Keratinocyte (primary cell): ENCODE results near the gene GPR15. TPM values are rescaled to one million over a fixed set of nuclear protein-coding genes. Genes with fewer than 3 reads are reported as not detected.

Experiments
- DNase-seq: peaks from one replicate; pipeline ENCODE4 v3.0.0-alpha.2; 2011; ENCODE audit warnings: low read depth, missing footprints, low spot score
- FAIRE-seq: peaks from 2 replicates; lab custom pipeline; 2011; peaks lifted over from hg19 to GRCh38; lab: Jason Lieb, UNC
- H2AFZ ChIP-seq: 2 replicates; pipeline ENCODE4 v1.6.0; 2012; ENCODE audit warnings: low read length, control low read depth, inconsistent platforms; ENCODE audit not compliant: control insufficient read depth
- H3K27ac ChIP-seq: 2 replicates; pipeline ENCODE4 v1.5.1; 2011; ENCODE audit warnings: low read length; ENCODE audit not compliant: control insufficient read depth, insufficient read depth
- H3K27me3 ChIP-seq: 3 replicates; pipeline ENCODE4 v1.6.0; 2011; ENCODE audit warnings: low read length; ENCODE audit not compliant: control insufficient read depth, insufficient read depth; ENCODE audit errors: extremely low read depth
- H3K36me3 ChIP-seq, 2 experiments: 2 replicates in 1 of 2; 3 replicates in 1 of 2; pipeline ENCODE4 v1.5.1; 2011; ENCODE audit warnings: low read length in 2 of 2, mild to moderate bottlenecking in 1 of 2; ENCODE audit not compliant: control insufficient read depth in 2 of 2, insufficient read depth in 2 of 2; ENCODE audit errors: extremely low read depth in 1 of 2
- H3K4me1 ChIP-seq: 3 replicates; pipeline ENCODE4 v1.5.1; 2011; ENCODE audit warnings: low read length; ENCODE audit not compliant: control insufficient read depth, insufficient read depth; ENCODE audit errors: extremely low read depth
- H3K4me2 ChIP-seq: 3 replicates; pipeline ENCODE4 v1.6.0; 2011; ENCODE audit warnings: low read depth, low read length; ENCODE audit not compliant: control insufficient read depth, insufficient read depth; ENCODE audit errors: extremely low read depth
- H3K4me3 ChIP-seq, 3 experiments: fragments of 200-600 bp in 1 of 3; sonication (generic) in 1 of 3; 2 replicates in 2 of 3; 3 replicates in 1 of 3; pipeline ENCODE4 v1.5.1; 2011 to 2016; ENCODE audit warnings: low read length in 3 of 3, mild to moderate bottlenecking in 3 of 3, control low read depth in 2 of 3, inconsistent platforms in 1 of 3, low read depth in 1 of 3, mixed read lengths in 1 of 3, mixed run types in 1 of 3, moderate library complexity in 1 of 3; ENCODE audit not compliant: control insufficient read depth in 2 of 3, insufficient read depth in 2 of 3; ENCODE audit errors: extremely low read depth in 1 of 3
- H3K79me2 ChIP-seq: 2 replicates; pipeline ENCODE4 v1.6.0; 2012; ENCODE audit warnings: low read length; ENCODE audit not compliant: control insufficient read depth, insufficient read depth
- H3K9ac ChIP-seq: 3 replicates; pipeline ENCODE4 v1.6.0; 2011; ENCODE audit warnings: low read length; ENCODE audit not compliant: control insufficient read depth, insufficient read depth; ENCODE audit errors: extremely low read depth
- H3K9me1 ChIP-seq: 3 replicates; pipeline ENCODE4 v1.6.0; 2011; ENCODE audit warnings: low read length; ENCODE audit not compliant: control insufficient read depth, insufficient read depth; ENCODE audit errors: extremely low read depth
- H3K9me3 ChIP-seq: 2 replicates; pipeline ENCODE4 v1.5.1; 2012; ENCODE audit warnings: low read depth, low read length; ENCODE audit not compliant: control insufficient read depth
- H4K20me1 ChIP-seq: 3 replicates; pipeline ENCODE4 v1.6.0; 2011; ENCODE audit warnings: low read length; ENCODE audit not compliant: control insufficient read depth, insufficient read depth; ENCODE audit errors: extremely low read depth
- CTCF ChIP-seq, 3 experiments: IDR thresholded peaks in 1 of 3; conservative IDR thresholded peaks in 1 of 3; optimal IDR thresholded peaks in 1 of 3; 2 replicates in 2 of 3; 3 replicates in 1 of 3; pipeline versions ENCODE3 to v1.5.1; 2011; ENCODE audit warnings: low read length in 3 of 3, mild to moderate bottlenecking in 3 of 3, moderate library complexity in 2 of 3, control low read depth in 1 of 3, inconsistent platforms in 1 of 3; ENCODE audit not compliant: insufficient read depth in 2 of 3; ENCODE audit errors: extremely low read depth in 1 of 3
- EZH2 ChIP-seq: IDR thresholded peaks from one replicate; pipeline ENCODE4 v1.6.1; 2012; ENCODE audit warnings: inconsistent platforms, mild to moderate bottlenecking, low read length, moderate library complexity
- dilution Hi-C: fragments of 300-500 bp; cut with MboI; formaldehyde crosslinking; loops from one replicate; pipeline ENCODE4 v1.7.0; 2020; ENCODE audit warnings: low sequenced_read_pairs; ENCODE audit not compliant: extremely low pct_ligation_motif_present
- polyA plus RNA-seq, 5 experiments: library from polyadenylated mRNA; depleted of rRNA in 3 of 5; stranded (reverse) in 3 of 5; stranded (forward) in 1 of 5; unstranded in 1 of 5; fragments of >200 nt; gene quantifications; 1 replicate in 1 of 5; 2 replicates in 3 of 5; 3 replicates in 1 of 5; pipeline versions ENCODE4 v1.2.1 to v1.2.3, GENCODE V29; 2011 to 2012; ENCODE audit warnings: missing spikeins in 2 of 5, low read depth in 1 of 5, low replicate concordance in 1 of 5

The GPR15 gene
- polyA plus RNA-seq, 1 donor (not counting 4 experiments of a cell fraction or from before 2014, with no cell fraction given), result not detected

GRCh38 chr3:98522544-98523281, 9.1 kb upstream of the GPR15 start, which contains the start of gene CLDND1:
Gene CLDND1, minus strand, starts transcription at chr3:98522902. Its CDS starts 1,478 bp downstream, at chr3:98521424.
- peak; percentile 84 for FAIRE-seq
- H3K36me3 ChIP-seq, result peaks cover 4 to 14% of the 10 kb centered on the region in 2 experiments
- peak within 1 kb of the TSS; percentile 94 for H3K9ac ChIP-seq
- DNase-seq, result peak; percentile 52
- peak within 1 kb of the TSS; percentile 90 to 96 (median 93) for H3K4me3 ChIP-seq
- H3K4me2 ChIP-seq, result peak within 1 kb of the TSS; percentile 90
- TF ChIP-seq CTCF (optimal IDR thresholded peaks at IDR 0.05 in 1 of 3, IDR thresholded peaks at IDR 0.05 in 1 of 3, conservative IDR thresholded peaks at IDR 0.05 in 1 of 3; ENCODE audit: extremely low read depth in 1 of 3, insufficient read depth in 2 of 3, low read length in 3 of 3) (no peak), EZH2 (no peak)
- no peaks in the 10 kb centered on the region for H3K27me3 ChIP-seq
- H3K27ac ChIP-seq, result peak within 1 kb of the TSS; percentile 90
- H3K4me1 ChIP-seq, result peaks cover 11% of the 10 kb centered on the region
- peaks cover 36% of the 10 kb centered on the region for H3K79me2 ChIP-seq
- peak within 1 kb of the TSS; percentile 85 for H2AFZ ChIP-seq
- dilution Hi-C loops, result no loop called here
- H4K20me1 ChIP-seq, result no peaks in the 10 kb centered on the region
- H3K9me3 ChIP-seq, result no peaks in the 10 kb centered on the region
- H3K9me1 ChIP-seq, result no peaks in the 10 kb centered on the region

- FAIRE-seq (no peak), DNase-seq (no peak)
- no peaks in the 10 kb centered on the region for H3K9me1 ChIP-seq
- dilution Hi-C loops, result no loop called here
- peaks cover 15% of the 10 kb centered on the region for H3K79me2 ChIP-seq
- no peaks in the 10 kb centered on the region for H3K27me3 ChIP-seq
- no peaks in the 10 kb centered on the region for H3K9me3 ChIP-seq
- TF ChIP-seq CTCF (optimal IDR thresholded peaks at IDR 0.05 in 1 of 3, IDR thresholded peaks at IDR 0.05 in 1 of 3, conservative IDR thresholded peaks at IDR 0.05 in 1 of 3; ENCODE audit: extremely low read depth in 1 of 3, insufficient read depth in 2 of 3, low read length in 3 of 3) (no peak), EZH2 (no peak)
- H3K4me3 ChIP-seq, result no peak overlapping the region
- H2AFZ ChIP-seq, result no peak overlapping the region
- H4K20me1 ChIP-seq, result no peaks in the 10 kb centered on the region
- no peak overlapping the region for H3K4me2 ChIP-seq
- H3K9ac ChIP-seq, result no peak overlapping the region
- peaks cover 2 to 6% of the 10 kb centered on the region in 2 experiments for H3K36me3 ChIP-seq
- peaks cover 11% of the 10 kb centered on the region for H3K4me1 ChIP-seq
- H3K27ac ChIP-seq, result no peak overlapping the region
Measured at GRCh38 chr3:98525494-98525893, 6.3 kb upstream of the GPR15 start.
